Tibial nerve (tissue), 4 donors: ENCODE measurements around the gene GARIN5A. TPM values are rescaled to one million over a fixed set of nuclear protein-coding genes. Genes with fewer than 3 reads are reported as not detected.

ENCODE experiments used
- DNase-seq, 2 donors: peaks; one replicate each; pipeline ENCODE4 v3.0.0-alpha.2; 2019; ENCODE audit warnings: low spot score in 2 of 2
- H3K27ac ChIP-seq, 4 donors: fragments of 200-600 bp; sonication (generic) in 3 of 4; one replicate each; pipeline ENCODE4 v1.5.1; 2017 to 2019; ENCODE audit warnings: mild to moderate bottlenecking in 1 of 4
- H3K27me3 ChIP-seq, 2 donors: fragments of 200-600 bp; sonication (generic) in 1 of 2; one replicate each; pipeline versions ENCODE4 v1.5.1 to v1.6.0; 2017 to 2019
- H3K36me3 ChIP-seq, 3 donors: fragments of 200-600 bp; sonication (generic); one replicate each; pipeline ENCODE4 v1.5.1; 2018 to 2019
- H3K4me1 ChIP-seq, 4 donors: fragments of 200-600 bp; sonication (generic) in 3 of 4; one replicate each; pipeline ENCODE4 v1.5.1; 2017 to 2019
- H3K4me3 ChIP-seq, 4 donors: fragments of 200-600 bp; sonication (generic) in 3 of 4; one replicate each; pipeline ENCODE4 v1.5.1; 2017 to 2019; ENCODE audit warnings: mild to moderate bottlenecking in 1 of 4, moderate library complexity in 1 of 4
- H3K9me3 ChIP-seq, 4 donors: fragments of 200-600 bp; sonication (generic) in 3 of 4; one replicate each; pipeline ENCODE4 v1.5.1; 2017 to 2019
- CTCF ChIP-seq, 5 experiments: fragments of 200-600 bp in 3 of 5; fragments of 450-650 bp in 2 of 5; sonication (generic) in 3 of 5; IDR thresholded peaks; one replicate each; pipeline ENCODE4 v1.5.1; 2016 to 2019; ENCODE audit warnings: antibody characterized with exemption in 5 of 5, mild to moderate bottlenecking in 3 of 5, moderate library complexity in 2 of 5
- EP300 ChIP-seq, 2 donors: sonication (generic); formaldehyde crosslinking; IDR thresholded peaks; one replicate each; pipeline ENCODE4 v1.6.1; 2017; ENCODE audit warnings: antibody characterized with exemption in 2 of 2, mild to moderate bottlenecking in 1 of 2
- POLR2A ChIP-seq, 2 donors: fragments of 450-650 bp; IDR thresholded peaks; one replicate each; pipeline ENCODE4 v1.6.1; 2017; ENCODE audit warnings: antibody characterized with exemption in 2 of 2, mild to moderate bottlenecking in 2 of 2, moderate library complexity in 2 of 2
- WGBS, 2 donors: methylation state at CpG; one replicate each; pipeline ENCODE4 v1.1.5; 2018; 5-methylcytosine and 5-hydroxymethylcytosine counted together
- total RNA-seq, 4 donors: library from RNA; depleted of rRNA; stranded (reverse); fragments of >200 nt; gene quantifications; one replicate each; pipeline ENCODE4 v1.1.0, GENCODE V29; 2016

The GARIN5A gene
- total RNA-seq, 4 donors from 2014 or later, result not detected

- peaks cover 0 to 5% (median 0%) of the 10 kb centered on the region in 3 donors for H3K36me3 ChIP-seq
- 2 to 12% methylated on average over 9 to 10 of the region's 12 CpGs for WGBS, 2 donors
These were observed 15.8 kb upstream of the GARIN5A start for GRCh38 chr19:50492303-50493052.

GRCh38 chr19:50490991-50491472 is 14.4 kb upstream of the GARIN5A start:
- Histone ChIP-seq H3K27me3 (peaks cover 0 to 56% of the 10 kb centered on the region in 2 donors), H3K4me1 (peaks cover 0 to 9% (median 0%) of the 10 kb centered on the region in 4 donors), H3K4me3 (no peak overlapping the region), H3K9me3 (peaks cover 0 to 4% (median 0%) of the 10 kb centered on the region in 4 donors), H3K36me3 (peaks cover 0 to 5% (median 0%) of the 10 kb centered on the region in 3 donors), H3K27ac (no peak overlapping the region)
- WGBS, 2 donors, result 22% methylated on average over 26 of the region's 26 CpGs
- DNase-seq, result no peak
- TF ChIP-seq EP300 (IDR thresholded peaks at IDR 0.05), result no peak
- no peak for TF ChIP-seq CTCF (IDR thresholded peaks at IDR 0.05)
- TF ChIP-seq POLR2A (IDR thresholded peaks at IDR 0.05), result no peak

More at GRCh38 chr19:50492303-50493052, 15.8 kb upstream of the GARIN5A start:
- no peak for TF ChIP-seq CTCF (IDR thresholded peaks at IDR 0.05)
- no peak for TF ChIP-seq POLR2A (IDR thresholded peaks at IDR 0.05)
- TF ChIP-seq EP300 (IDR thresholded peaks at IDR 0.05), result no peak
- Histone ChIP-seq H3K27ac (no peak overlapping the region), H3K4me1 (peaks cover 0 to 19% (median 0%) of the 10 kb centered on the region in 4 donors), H3K9me3 (peaks cover 0 to 4% (median 0%) of the 10 kb centered on the region in 4 donors), H3K4me3 (no peak overlapping the region), H3K27me3 (peaks cover 0 to 47% of the 10 kb centered on the region in 2 donors)
- DNase-seq, result no peak

- peaks cover 0 to 56% of the 10 kb centered on the region in 2 donors for H3K27me3 ChIP-seq
- no peak overlapping the region for H3K27ac ChIP-seq
- no peak for DNase-seq
These were observed 13.8 kb upstream of the GARIN5A start for GRCh38 chr19:50490411-50490811.

GRCh38 chr19:50489461-50490011 is 12.9 kb upstream of the GARIN5A start:
- WGBS, 2 donors, result 31 to 34% methylated on average over 24 of the region's 24 CpGs
- no peak overlapping the region for H3K27ac ChIP-seq
- H3K36me3 ChIP-seq, result peaks cover 0 to 14% (median 0%) of the 10 kb centered on the region in 3 donors
- H3K9me3 ChIP-seq, result peaks cover 0 to 4% (median 0%) of the 10 kb centered on the region in 4 donors
- H3K4me1 ChIP-seq, result peaks cover 0 to 8% (median 0%) of the 10 kb centered on the region in 4 donors
- TF ChIP-seq CTCF (IDR thresholded peaks at IDR 0.05) (no peak), EP300 (IDR thresholded peaks at IDR 0.05) (no peak), POLR2A (IDR thresholded peaks at IDR 0.05) (no peak)
- no peak for DNase-seq
- peaks cover 0 to 56% of the 10 kb centered on the region in 2 donors for H3K27me3 ChIP-seq
- no peak overlapping the region for H3K4me3 ChIP-seq

More at GRCh38 chr19:50490411-50490811, 13.8 kb upstream of the GARIN5A start:
- TF ChIP-seq CTCF (IDR thresholded peaks at IDR 0.05) (no peak), EP300 (IDR thresholded peaks at IDR 0.05) (no peak), POLR2A (IDR thresholded peaks at IDR 0.05) (no peak)
- WGBS, 2 donors, result 93 to 95% methylated on average over 18 of the region's 18 CpGs
- Histone ChIP-seq H3K4me3 (no peak overlapping the region), H3K4me1 (peaks cover 0 to 8% (median 0%) of the 10 kb centered on the region in 4 donors), H3K36me3 (peaks cover 0 to 5% (median 0%) of the 10 kb centered on the region in 3 donors), H3K9me3 (peaks cover 0 to 4% (median 0%) of the 10 kb centered on the region in 4 donors)
